Trophoblast cell (in vitro differentiated cells and primary cell): Measurements from ENCODE around the gene KLHDC7B.

ENCODE experiments used
- DNase-seq, 2 donors: peaks; one replicate each; pipeline ENCODE4 v3.0.0-alpha.2; 2016
- H2AFZ ChIP-seq: 2 replicates; pipeline ENCODE4 v1.6.1; 2013; ENCODE audit warnings: low read length, moderate library complexity, mild to moderate bottlenecking; ENCODE audit not compliant: insufficient read depth, poor library complexity
- H2AK5ac ChIP-seq: 2 replicates; pipeline ENCODE4 v1.6.1; 2013; ENCODE audit warnings: mild to moderate bottlenecking, low read length
- H2BK120ac ChIP-seq: 2 replicates; pipeline ENCODE4 v1.6.1; 2013; ENCODE audit warnings: low read length, mild to moderate bottlenecking, moderate library complexity; ENCODE audit not compliant: insufficient read depth, poor library complexity
- H2BK12ac ChIP-seq: 2 replicates; pipeline ENCODE4 v1.6.1; 2013; ENCODE audit warnings: mild to moderate bottlenecking, low read length, moderate library complexity
- H2BK5ac ChIP-seq: 2 replicates; pipeline ENCODE4 v1.6.1; 2013; ENCODE audit warnings: low read length, low read depth, moderate library complexity, mild to moderate bottlenecking; ENCODE audit not compliant: poor library complexity
- H3K14ac ChIP-seq: 2 replicates; pipeline ENCODE4 v1.6.1; 2013; ENCODE audit warnings: mild to moderate bottlenecking, low read length
- H3K18ac ChIP-seq: 2 replicates; pipeline ENCODE4 v1.6.1; 2013; ENCODE audit warnings: mild to moderate bottlenecking, low read length
- H3K23ac ChIP-seq: 2 replicates; pipeline ENCODE4 v1.6.1; 2013; ENCODE audit warnings: low read length
- H3K27ac ChIP-seq: 2 replicates; pipeline ENCODE4 v1.5.1; 2013; ENCODE audit warnings: low read depth, mild to moderate bottlenecking, inconsistent platforms, low read length, moderate library complexity
- H3K27me3 ChIP-seq: 2 replicates; pipeline ENCODE4 v1.6.1; 2013; ENCODE audit warnings: inconsistent platforms, mild to moderate bottlenecking, low read length, moderate library complexity; ENCODE audit not compliant: insufficient read depth
- H3K36me3 ChIP-seq, 2 experiments: 1 replicate in 1 of 2; 2 replicates in 1 of 2; pipeline ENCODE4 v1.6.1; 2013; ENCODE audit warnings: low read length in 2 of 2, mild to moderate bottlenecking in 2 of 2, moderate library complexity in 1 of 2; ENCODE audit not compliant: insufficient read depth in 2 of 2, control insufficient read depth in 1 of 2
- H3K4ac ChIP-seq: 2 replicates; pipeline ENCODE4 v1.6.1; 2013; ENCODE audit warnings: low read depth, mild to moderate bottlenecking, low read length, moderate library complexity
- H3K4me1 ChIP-seq, 2 experiments: 1 replicate in 1 of 2; 2 replicates in 1 of 2; pipeline ENCODE4 v1.6.1; 2013; ENCODE audit warnings: low read length in 2 of 2, mild to moderate bottlenecking in 2 of 2, moderate library complexity in 1 of 2; ENCODE audit not compliant: insufficient read depth in 2 of 2, control insufficient read depth in 1 of 2
- H3K4me2 ChIP-seq: 2 replicates; pipeline ENCODE4 v1.6.1; 2013; ENCODE audit warnings: inconsistent platforms, mild to moderate bottlenecking, low read length, moderate library complexity
- H3K4me3 ChIP-seq: 2 replicates; pipeline ENCODE4 v1.5.1; 2013; ENCODE audit warnings: mild to moderate bottlenecking, low read depth, low read length, inconsistent platforms
- H3K79me1 ChIP-seq: one replicate; pipeline ENCODE4 v1.6.1; 2013; ENCODE audit warnings: low read length
- H3K79me2 ChIP-seq: 2 replicates; pipeline ENCODE4 v1.6.1; 2013; ENCODE audit warnings: low read length, mild to moderate bottlenecking; ENCODE audit not compliant: control insufficient read depth, insufficient read depth, poor library complexity
- H3K9ac ChIP-seq: 2 replicates; pipeline ENCODE4 v1.6.1; 2013; ENCODE audit warnings: mild to moderate bottlenecking, low read length
- H3K9me3 ChIP-seq: 2 replicates; pipeline ENCODE4 v1.6.1; 2013; ENCODE audit warnings: low read depth, mild to moderate bottlenecking, control low read depth, inconsistent platforms, low read length; ENCODE audit not compliant: insufficient read depth
- H4K12ac ChIP-seq: 2 replicates; pipeline ENCODE4 v1.6.1; 2013; ENCODE audit warnings: low read depth, mild to moderate bottlenecking, low read length, moderate library complexity
- H4K8ac ChIP-seq: 2 replicates; pipeline ENCODE4 v1.6.1; 2013; ENCODE audit warnings: low read depth, mild to moderate bottlenecking, low read length, moderate library complexity
- H4K91ac ChIP-seq: one replicate; pipeline ENCODE4 v1.6.1; 2013; ENCODE audit warnings: low read depth, mild to moderate bottlenecking, low read length, moderate library complexity
- WGBS: extraction: QIAGEN DNeasy Blood & Tissue Kit; methylation state at CpG from one replicate; pipeline ENCODE4 v1.1.7; 2013; ENCODE audit warnings: missing lambda C conversion rate; ENCODE audit not compliant: insufficient read length, insufficient coverage; ENCODE audit errors: extremely low coverage; 5-methylcytosine and 5-hydroxymethylcytosine counted together

The KLHDC7B gene

GRCh38 chr22:50571264-50572175 is 25.8 kb downstream of the KLHDC7B start:
- Histone ChIP-seq H2BK5ac (no peak overlapping the region), H2BK12ac (no peak overlapping the region)
- no CpG with 5 or more reads among the region's 26 CpGs for WGBS

GRCh38 chr22:50572965-50573364 is 27.3 kb downstream of the KLHDC7B start:
- Histone ChIP-seq H3K18ac (no peak overlapping the region), H3K14ac (no peak overlapping the region), H4K8ac (no peak overlapping the region), H2AFZ (no peak overlapping the region), H2BK12ac (no peak overlapping the region), H3K4ac (no peak overlapping the region), H3K9ac (no peak overlapping the region), H2BK5ac (no peak overlapping the region), H3K9me3 (peaks cover 4% of the 10 kb centered on the region), H3K4me1 (no peaks in the 10 kb centered on the region), H3K23ac (no peak overlapping the region), H3K27me3 (no peaks in the 10 kb centered on the region), H3K79me1 (no peaks in the 10 kb centered on the region), H3K79me2 (no peaks in the 10 kb centered on the region), H2BK120ac (no peak overlapping the region), H4K12ac (no peak overlapping the region), H3K4me2 (no peak overlapping the region), H4K91ac (no peak overlapping the region), H3K27ac (no peak overlapping the region), H2AK5ac (no peak overlapping the region), H3K36me3 (peaks cover 73 to 81% of the 10 kb centered on the region in 2 experiments), H3K4me3 (no peak overlapping the region)
- WGBS: no CpG with 5 or more reads among the region's 11 CpGs
- DNase-seq: no peak

More at GRCh38 chr22:50571264-50572175, 25.8 kb downstream of the KLHDC7B start:
- H2AFZ ChIP-seq: no peak overlapping the region
- H3K79me1 ChIP-seq: no peaks in the 10 kb centered on the region
- no peak overlapping the region for H2BK120ac ChIP-seq
- no peak overlapping the region for H3K4ac ChIP-seq
- no peaks in the 10 kb centered on the region for H3K79me2 ChIP-seq
- H3K36me3 ChIP-seq: peaks cover 66 to 75% of the 10 kb centered on the region in 2 experiments
- H3K27ac ChIP-seq: no peak overlapping the region
- H3K9me3 ChIP-seq: peaks cover 4% of the 10 kb centered on the region
- no peak overlapping the region for H4K12ac ChIP-seq
- H3K4me3 ChIP-seq: peak overlapping the region; percentile 10
- no peak overlapping the region for H3K18ac ChIP-seq
- no peak overlapping the region for H3K23ac ChIP-seq
- H3K4me1 ChIP-seq: no peaks in the 10 kb centered on the region
- no peak overlapping the region for H4K91ac ChIP-seq
- H3K4me2 ChIP-seq: no peak overlapping the region
- H2AK5ac ChIP-seq: no peak overlapping the region
- no peak overlapping the region for H3K14ac ChIP-seq
- no peak overlapping the region for H4K8ac ChIP-seq
- no peak for DNase-seq
- H3K27me3 ChIP-seq: no peaks in the 10 kb centered on the region
- no peak overlapping the region for H3K9ac ChIP-seq

GRCh38 chr22:50573491-50574382 is 28.0 kb downstream of the KLHDC7B start:
- no peaks in the 10 kb centered on the region for H3K79me2 ChIP-seq
- WGBS: no CpG with 5 or more reads among the region's 26 CpGs
- H3K23ac ChIP-seq: no peak overlapping the region

GRCh38 chr22:50574383-50574755 is 28.7 kb downstream of the KLHDC7B start:
- Histone ChIP-seq H3K79me2 (no peaks in the 10 kb centered on the region), H4K8ac (no peak overlapping the region), H3K9me3 (peaks cover 4% of the 10 kb centered on the region), H3K4ac (no peak overlapping the region), H2AK5ac (no peak overlapping the region), H4K12ac (no peak overlapping the region), H3K79me1 (no peaks in the 10 kb centered on the region), H2BK12ac (no peak overlapping the region), H2BK5ac (no peak overlapping the region), H3K27me3 (no peaks in the 10 kb centered on the region), H2AFZ (no peak overlapping the region), H3K27ac (no peak overlapping the region), H3K18ac (no peak overlapping the region), H3K4me1 (no peaks in the 10 kb centered on the region), H4K91ac (no peak overlapping the region), H3K14ac (no peak overlapping the region), H3K36me3 (peaks cover 73 to 79% of the 10 kb centered on the region in 2 experiments), H3K4me3 (no peak overlapping the region), H2BK120ac (no peak overlapping the region), H3K9ac (no peak overlapping the region), H3K4me2 (no peak overlapping the region), H3K23ac (no peak overlapping the region)
- no CpG with 5 or more reads among the region's 11 CpGs for WGBS
- no peak for DNase-seq

More at GRCh38 chr22:50573491-50574382, 28.0 kb downstream of the KLHDC7B start:
- Histone ChIP-seq H2AK5ac (no peak overlapping the region), H3K9ac (no peak overlapping the region), H3K18ac (no peak overlapping the region), H3K4me1 (no peaks in the 10 kb centered on the region), H3K9me3 (peaks cover 4% of the 10 kb centered on the region), H3K79me1 (no peaks in the 10 kb centered on the region), H3K27me3 (no peaks in the 10 kb centered on the region), H4K12ac (no peak overlapping the region), H3K4ac (no peak overlapping the region), H2AFZ (no peak overlapping the region), H4K91ac (no peak overlapping the region), H3K27ac (no peak overlapping the region), H3K36me3 (peaks cover 73 to 78% of the 10 kb centered on the region in 2 experiments), H2BK120ac (no peak overlapping the region), H2BK5ac (no peak overlapping the region), H3K4me3 (no peak overlapping the region), H3K4me2 (no peak overlapping the region), H2BK12ac (no peak overlapping the region), H4K8ac (no peak overlapping the region), H3K14ac (no peak overlapping the region)
- no peak for DNase-seq
